WERI-Rb-1 (cell line): ENCODE measurements around the gene ATP2B3.

ENCODE experiments used
- DNase-seq: peaks from one replicate; pipeline ENCODE4 v3.0.0-alpha.2; 2020
- H3K27ac ChIP-seq: fragments of 250-450 bp; sonication (Bioruptor Pico); 2 replicates; pipeline ENCODE4 v1.5.1; 2020; ENCODE audit warnings: mild to moderate bottlenecking, moderate library complexity
- H3K27me3 ChIP-seq: fragments of 250-450 bp; sonication (Bioruptor Pico); 2 replicates; pipeline ENCODE4 v1.5.1; 2021; ENCODE audit warnings: mild to moderate bottlenecking, low read depth, moderate library complexity; ENCODE audit not compliant: insufficient read depth, severe bottlenecking
- H3K36me3 ChIP-seq: fragments of 250-450 bp; sonication (Bioruptor Pico); 2 replicates; pipeline ENCODE4 v1.5.1; 2020; ENCODE audit warnings: mild to moderate bottlenecking, moderate library complexity
- H3K4me3 ChIP-seq: 2 replicates; pipeline ENCODE4 v1.5.1; 2011; ENCODE audit warnings: low read depth, mild to moderate bottlenecking, control low read depth, low read length
- H3K9me3 ChIP-seq: fragments of 250-450 bp; sonication (Bioruptor Pico); 2 replicates; pipeline ENCODE4 v1.5.1; 2021; ENCODE audit warnings: mild to moderate bottlenecking, moderate library complexity; ENCODE audit not compliant: severe bottlenecking
- CTCF ChIP-seq: IDR thresholded peaks from 2 replicates; pipeline ENCODE4 v1.5.1; 2011; ENCODE audit warnings: low read depth, mild to moderate bottlenecking, control low read depth, inconsistent platforms, low read length

The ATP2B3 gene

GRCh38 chrX:153595387-153595786 is 77.9 kb downstream of the ATP2B3 start:
- Histone ChIP-seq H3K27ac (no peak overlapping the region), H3K36me3 (peaks cover 56% of the 10 kb centered on the region), H3K9me3 (peaks cover 22% of the 10 kb centered on the region), H3K27me3 (peaks cover 5% of the 10 kb centered on the region), H3K4me3 (no peak overlapping the region)
- DNase-seq = no peak
- no peak for TF ChIP-seq CTCF

- peaks cover 22% of the 10 kb centered on the region for H3K9me3 ChIP-seq
- TF ChIP-seq CTCF = no peak
- H3K27ac ChIP-seq = no peak overlapping the region
- peaks cover 49% of the 10 kb centered on the region for H3K36me3 ChIP-seq
- no peak for DNase-seq
- H3K27me3 ChIP-seq = peaks cover 5% of the 10 kb centered on the region
- no peak overlapping the region for H3K4me3 ChIP-seq
Measured at GRCh38 chrX:153595859-153596857, 78.7 kb downstream of the ATP2B3 start.

GRCh38 chrX:153596981-153597750 is 79.7 kb downstream of the ATP2B3 start:
- no peak for TF ChIP-seq CTCF
- Histone ChIP-seq H3K4me3 (no peak overlapping the region; the same call in 1 of the 2 replicates), H3K36me3 (peaks cover 43% of the 10 kb centered on the region), H3K27ac (no peak overlapping the region), H3K27me3 (peaks cover 5% of the 10 kb centered on the region), H3K9me3 (peaks cover 22% of the 10 kb centered on the region)
- DNase-seq = peak; percentile 69

GRCh38 chrX:153598541-153599191 is 81.2 kb downstream of the ATP2B3 start, which contains the start of gene CCNQ:
TSS of gene CCNQ (minus strand) at chrX:153599139. CDS start at chrX:153599073, 66 bp downstream.
- DNase-seq = peak; percentile 31
- H3K27me3 ChIP-seq = peaks cover 3% of the 10 kb centered on the region
- H3K4me3 ChIP-seq = peak within 1 kb of the TSS; percentile 76
- TF ChIP-seq CTCF = no peak
- peaks cover 22% of the 10 kb centered on the region for H3K9me3 ChIP-seq
- peaks cover 35% of the 10 kb centered on the region for H3K36me3 ChIP-seq
- H3K27ac ChIP-seq = peak within 1 kb of the TSS; percentile 85

- peak overlapping the region; percentile 85 for H3K27ac ChIP-seq
Measured at GRCh38 chrX:153599192-153600031, 82.0 kb downstream of the ATP2B3 start.

More at GRCh38 chrX:153599192-153600031, 82.0 kb downstream of the ATP2B3 start:
- Histone ChIP-seq H3K36me3 (peaks cover 28% of the 10 kb centered on the region), H3K4me3 (peak overlapping the region; percentile 76), H3K9me3 (peaks cover 22% of the 10 kb centered on the region), H3K27me3 (peaks cover under 1% of the 10 kb centered on the region)
- TF ChIP-seq CTCF = no peak
- peak; percentile 96 for DNase-seq
